ENCODE results near the gene F9. TPM values are rescaled to one million over a fixed set of nuclear protein-coding genes. Genes with fewer than 3 reads are reported as not detected.

Gene F9
- total RNA-seq, 1 donor from 2014 or later = not detected

GRCh38 chrX:139585613-139586012, 55.1 kb downstream of the F9 start:
- no peak for DNase-seq (ENCODE audit: low spot score)
- intact Hi-C loops (cut with DNase I) = no loop called here

GRCh38 chrX:139596068-139596467, 65.5 kb downstream of the F9 start:
- DNase-seq (ENCODE audit: low spot score) = no peak
- intact Hi-C loops (cut with DNase I) = no loop called here

GRCh38 chrX:139600105-139600504, 69.6 kb downstream of the F9 start:
- intact Hi-C loops (cut with DNase I) = no loop called here
- DNase-seq (ENCODE audit: low spot score) = no peak

Other genes starting within 250 kb of the F9 start
- 0.65 TPM for gene MCF2, start 177.4 kb downstream of the F9 start, total RNA-seq